Measurements from ENCODE around the gene FER1L5. TPM values are rescaled to one million over a fixed set of nuclear protein-coding genes. Genes with fewer than 3 reads are reported as not detected.

The FER1L5 gene
- total RNA-seq, 2 donors from 2014 or later, result 0.78 to 3.6 TPM

GRCh38 chr2:96618596-96619283, 23.8 kb upstream of the FER1L5 start:
- intact Hi-C loops (cut with DNase I), result no loop called here
- Histone ChIP-seq H3K4me3 (no peak overlapping the region), H3K27ac (peak overlapping the region in 1 of 4 donors; percentile 10), H3K4me1 (peaks cover 8% of the 10 kb centered on the region), H3K9me3 (no peaks in the 10 kb centered on the region), H3K36me3 (replicated peaks in 1 of 2; ENCODE audit: insufficient read depth in 1 of 2, low read depth in 2 of 2) (peaks cover 0 to 4% of the 10 kb centered on the region in 2 donors), H3K27me3 (no peaks in the 10 kb centered on the region)
- 71 to 80% methylated on average over 8 of the region's 8 CpGs for WGBS, 2 donors
- ATAC-seq (no peak), DNase-seq (no peak)
- TF ChIP-seq CTCF (IDR thresholded peaks at IDR 0.05) (no peak), POLR2A (IDR thresholded peaks at IDR 0.05) (no peak)

DNA sequence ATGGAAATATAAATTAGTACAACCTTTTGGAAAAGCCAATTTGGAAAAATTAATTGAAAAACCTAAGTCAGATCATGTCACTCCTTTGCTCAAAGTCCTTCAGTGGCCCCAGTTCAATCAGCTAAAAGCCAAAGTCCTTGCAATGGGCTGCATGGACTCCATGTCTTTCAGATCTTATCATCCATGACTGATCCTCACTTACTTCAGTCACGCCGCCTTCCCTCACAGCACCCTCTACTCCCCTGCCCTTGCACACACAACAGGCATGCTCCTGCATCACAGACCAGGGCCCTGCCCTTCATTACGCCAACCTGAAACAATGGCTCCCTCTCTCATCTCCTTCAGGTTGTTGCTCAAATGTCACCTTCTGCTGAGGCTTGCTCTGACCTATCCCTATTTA, 20.0 kb upstream of the FER1L5 start:
- no peak overlapping the region for H3K4me3 ChIP-seq
- TF ChIP-seq POLR2A (IDR thresholded peaks at IDR 0.05), result no peak
- no peak for TF ChIP-seq CTCF (IDR thresholded peaks at IDR 0.05)
- no peak overlapping the region for H3K27ac ChIP-seq
- no peak for ATAC-seq
- peaks cover 0 to 6% of the 10 kb centered on the region in 2 donors for H3K36me3 ChIP-seq (replicated peaks in 1 of 2; ENCODE audit: insufficient read depth in 1 of 2, low read depth in 2 of 2)
- no peak for DNase-seq
- H3K9me3 ChIP-seq, result no peaks in the 10 kb centered on the region
- WGBS, 2 donors, result 88 to 97% methylated on average over 3 of the region's 3 CpGs
- H3K4me1 ChIP-seq, result peaks cover 15% of the 10 kb centered on the region
- intact Hi-C loops (cut with DNase I), result no loop called here
- H3K27me3 ChIP-seq, result no peaks in the 10 kb centered on the region

DNA sequence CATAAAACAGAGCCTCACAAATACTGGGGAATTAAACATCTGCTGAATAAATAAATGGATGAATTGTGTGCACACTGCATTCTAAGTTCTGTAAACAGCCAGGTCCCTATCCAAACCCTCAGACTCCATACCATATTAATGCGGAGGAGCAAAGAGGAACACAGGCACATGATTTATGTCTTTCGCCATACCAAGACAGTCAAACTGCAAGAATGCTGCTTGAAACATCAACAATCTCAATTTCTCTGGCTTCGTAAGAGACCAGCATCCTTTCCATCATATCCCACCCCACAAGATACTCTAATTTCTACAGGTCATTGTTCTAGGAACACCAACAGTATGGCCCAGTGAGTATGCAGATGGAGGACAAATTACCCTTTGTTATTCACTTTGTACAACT, 19.4 kb upstream of the FER1L5 start:
- Histone ChIP-seq H3K4me1 (peaks cover 15% of the 10 kb centered on the region), H3K36me3 (replicated peaks in 1 of 2; ENCODE audit: insufficient read depth in 1 of 2, low read depth in 2 of 2) (peaks cover 0 to 10% of the 10 kb centered on the region in 2 donors), H3K4me3 (no peak overlapping the region), H3K9me3 (no peaks in the 10 kb centered on the region), H3K27ac (no peak overlapping the region), H3K27me3 (no peaks in the 10 kb centered on the region)
- intact Hi-C loops (cut with DNase I), result no loop called here
- no peak for DNase-seq
- ATAC-seq, result no peak
- TF ChIP-seq POLR2A (IDR thresholded peaks at IDR 0.05) (no peak), CTCF (IDR thresholded peaks at IDR 0.05) (no peak)
- WGBS, 2 donors, result 79 to 94% methylated on average over 3 of the region's 3 CpGs

- intact Hi-C loops (cut with DNase I), result no loop called here
- no peak for ATAC-seq
Measured at GRCh38 chr2:96625571-96626552, 16.7 kb upstream of the FER1L5 start.

More at GRCh38 chr2:96625571-96626552, 16.7 kb upstream of the FER1L5 start:
- DNase-seq, result no peak
- H3K4me3 ChIP-seq, result no peak overlapping the region
- H3K9me3 ChIP-seq, result no peaks in the 10 kb centered on the region
- TF ChIP-seq CTCF (IDR thresholded peaks at IDR 0.05) (no peak), POLR2A (IDR thresholded peaks at IDR 0.05) (no peak)
- 41 to 48% methylated on average over 5 of the region's 5 CpGs for WGBS, 2 donors
- H3K4me1 ChIP-seq, result peaks cover 19% of the 10 kb centered on the region
- H3K27ac ChIP-seq, result peak overlapping the region in 1 of 4 donors; percentile 48
- no peaks in the 10 kb centered on the region for H3K27me3 ChIP-seq
- H3K36me3 ChIP-seq (replicated peaks in 1 of 2; ENCODE audit: insufficient read depth in 1 of 2, low read depth in 2 of 2), result peaks cover 0 to 11% of the 10 kb centered on the region in 2 donors

Data from body of pancreas (tissue), 4 donors.